GM23248 (cell line): ENCODE results near the gene KAZN. TPM values are rescaled to one million over a fixed set of nuclear protein-coding genes. Genes with fewer than 3 reads are reported as not detected.

ENCODE experiments used
- DNase-seq: peaks from one replicate; pipeline ENCODE4 v3.0.0-alpha.2; 2015
- H2AFZ ChIP-seq: fragments of 200-600 bp; sonication (generic); 2 replicates; pipeline ENCODE4 v1.6.1; 2016; ENCODE audit warnings: antibody characterized with exemption
- H3F3A ChIP-seq: fragments of 200-600 bp; sonication (generic); 2 replicates; pipeline ENCODE4 v1.6.1; 2016; ENCODE audit warnings: mild to moderate bottlenecking, antibody characterized with exemption, mixed run types; ENCODE audit not compliant: insufficient read depth
- H3K27ac ChIP-seq: fragments of 200-600 bp; sonication (generic); 2 replicates; pipeline ENCODE4 v1.5.1; 2016; ENCODE audit warnings: mild to moderate bottlenecking
- H3K27me3 ChIP-seq: fragments of 200-600 bp; sonication (generic); replicated peaks from 2 replicates; pipeline ENCODE4 v1.6.1; 2016; ENCODE audit warnings: mild to moderate bottlenecking; ENCODE audit not compliant: insufficient read depth
- H3K36me3 ChIP-seq: fragments of 200-600 bp; sonication (generic); 2 replicates; pipeline ENCODE4 v1.6.1; 2016; ENCODE audit warnings: low read depth, mild to moderate bottlenecking
- H3K4me1 ChIP-seq: fragments of 200-600 bp; sonication (generic); 2 replicates; pipeline ENCODE4 v1.6.1; 2016; ENCODE audit warnings: mild to moderate bottlenecking; ENCODE audit not compliant: insufficient read depth
- H3K4me2 ChIP-seq: fragments of 200-600 bp; sonication (generic); one replicate; pipeline ENCODE4 v1.6.1; 2016; ENCODE audit warnings: mild to moderate bottlenecking; ENCODE audit not compliant: unreplicated experiment
- H3K4me3 ChIP-seq: fragments of 200-600 bp; sonication (generic); 2 replicates; pipeline ENCODE4 v1.5.1; 2016; ENCODE audit warnings: mild to moderate bottlenecking
- H3K79me2 ChIP-seq: fragments of 200-600 bp; sonication (generic); 2 replicates; pipeline ENCODE4 v1.6.1; 2016; ENCODE audit warnings: mild to moderate bottlenecking; ENCODE audit not compliant: insufficient read depth
- H3K9ac ChIP-seq: fragments of 200-600 bp; sonication (generic); 2 replicates; pipeline ENCODE4 v1.6.1; 2016; ENCODE audit warnings: mild to moderate bottlenecking
- H3K9me2 ChIP-seq: fragments of 200-600 bp; sonication (generic); 2 replicates; pipeline ENCODE4 v1.6.1; 2016; ENCODE audit warnings: mixed run types, mild to moderate bottlenecking, moderate library complexity; ENCODE audit not compliant: insufficient read depth
- H3K9me3 ChIP-seq: fragments of 200-600 bp; sonication (generic); one replicate; pipeline ENCODE4 v1.6.1; 2017; ENCODE audit warnings: low read depth
- H4K20me1 ChIP-seq: fragments of 200-600 bp; sonication (generic); 2 replicates; pipeline ENCODE4 v1.6.0; 2016; ENCODE audit not compliant: insufficient read depth
- EZH2 ChIP-seq: fragments of 200-600 bp; sonication (generic); IDR thresholded peaks from 2 replicates; pipeline ENCODE4 v1.6.1; 2018; ENCODE audit warnings: antibody characterized with exemption, mild to moderate bottlenecking; ENCODE audit not compliant: insufficient read depth, poor library complexity, severe bottlenecking
- EZH2phosphoT487 ChIP-seq: fragments of 200-600 bp; sonication (generic); IDR thresholded peaks from 2 replicates; pipeline ENCODE4 v1.6.1; 2018; ENCODE audit warnings: antibody characterized with exemption, moderate library complexity, mild to moderate bottlenecking, low read depth; ENCODE audit not compliant: insufficient read depth
- WGBS, 2 experiments: methylation state at CpG; one replicate each; pipeline ENCODE4 v1.1.6; 2015 to 2017; ENCODE audit warnings: low lambda C conversion rate in 2 of 2, low coverage in 1 of 2; ENCODE audit errors: missing lambda C conversion rate in 2 of 2; 5-methylcytosine and 5-hydroxymethylcytosine counted together
- in situ Hi-C: fragments of 300-500 bp; cut with MboI; formaldehyde crosslinking; loops from 2 replicates; pipeline ENCODE4 v1.15.0; 2020
- polyA plus RNA-seq: library from polyadenylated mRNA; unstranded; fragments of >200 nt; fragmentation: Nextera tagmentation; extraction: Ambion mirVana; gene quantifications from 2 replicates; pipeline ENCODE4 v1.2.1, GENCODE V29; 2016
- total RNA-seq: library from RNA; depleted of rRNA; stranded (reverse); fragments of >200 nt; shearing (Covaris generic); gene quantifications from 2 replicates; pipeline ENCODE4 v1.2.3, GENCODE V29; 2014

The KAZN gene
- total and polyA plus RNA-seq, 2 experiments from 2014 or later, result 4.9 to 7.2 TPM

DNA sequence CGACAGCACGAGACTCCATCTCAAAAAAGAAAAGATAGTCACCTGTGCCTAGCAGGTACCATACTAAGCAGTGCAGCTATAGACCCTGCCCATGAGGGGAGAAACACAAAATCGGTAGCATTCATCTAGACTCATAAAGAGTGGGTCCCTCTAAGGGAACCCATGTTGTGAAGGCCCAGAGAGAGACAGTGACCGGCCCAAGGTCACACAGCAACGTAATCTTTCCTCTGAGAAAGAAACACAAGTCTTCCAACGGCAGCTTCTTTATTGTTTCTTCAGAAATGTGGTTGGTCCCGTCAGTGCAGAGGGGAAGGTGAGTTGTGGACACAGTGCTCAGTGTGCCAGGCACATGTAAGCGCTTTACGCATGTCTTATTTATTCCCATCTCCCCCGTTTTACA is 356.4 kb downstream of the KAZN start:
- DNase-seq, result no peak
- H3K4me1 ChIP-seq, result no peaks in the 10 kb centered on the region; the same call in 1 of the 2 replicates
- H3K9me2 ChIP-seq, result no peaks in the 10 kb centered on the region
- H3K27me3 ChIP-seq, result no peaks in the 10 kb centered on the region
- no peaks in the 10 kb centered on the region for H3K9me3 ChIP-seq
- in situ Hi-C loops, result no loop called here
- H3K36me3 ChIP-seq, result no peaks in the 10 kb centered on the region
- no peaks in the 10 kb centered on the region for H4K20me1 ChIP-seq
- peaks cover 76% of the 10 kb centered on the region for H3K79me2 ChIP-seq
- H2AFZ ChIP-seq, result no peak overlapping the region
- WGBS, 2 experiments, result 89 to 92% methylated on average over 8 to 10 of the region's 10 CpGs
- H3F3A ChIP-seq, result 0 out of 2 replicates have a peak, but pooled peaks cover 4% of the 10 kb centered on the region
- TF ChIP-seq EZH2phosphoT487, result no peak
- no peak for TF ChIP-seq EZH2
- H3K4me3 ChIP-seq, result no peak overlapping the region
- no peak overlapping the region for H3K4me2 ChIP-seq
- H3K9ac ChIP-seq, result no peak overlapping the region
- no peak overlapping the region for H3K27ac ChIP-seq

DNA sequence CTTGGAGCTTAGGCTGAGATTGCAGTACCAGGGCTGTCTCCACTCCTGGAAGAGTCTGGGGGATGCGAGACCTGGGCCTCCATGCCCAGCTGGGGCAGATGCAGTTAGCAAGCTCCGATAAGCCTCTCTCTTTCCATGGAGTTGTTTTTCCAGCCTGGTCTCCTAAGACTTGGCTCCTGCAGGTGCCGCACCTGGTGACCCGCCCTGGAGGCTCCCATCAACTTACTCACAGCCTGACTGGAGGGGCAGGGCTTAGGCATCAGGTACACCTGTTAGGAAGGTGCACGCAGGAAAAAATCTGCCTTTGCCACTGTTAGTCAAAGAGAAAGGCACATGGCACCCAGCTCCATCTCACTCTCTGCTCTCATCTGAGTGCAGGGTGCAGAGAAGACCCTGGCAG is 356.9 kb downstream of the KAZN start:
- Histone ChIP-seq H3F3A (0 out of 2 replicates have a peak, but pooled peaks cover 4% of the 10 kb centered on the region), H3K4me3 (no peak overlapping the region), H3K9ac (no peak overlapping the region), H3K27me3 (no peaks in the 10 kb centered on the region), H3K4me1 (no peaks in the 10 kb centered on the region; the same call in 1 of the 2 replicates), H4K20me1 (no peaks in the 10 kb centered on the region), H3K27ac (no peak overlapping the region), H3K9me2 (no peaks in the 10 kb centered on the region), H3K9me3 (no peaks in the 10 kb centered on the region), H2AFZ (no peak overlapping the region), H3K4me2 (no peak overlapping the region), H3K79me2 (peaks cover 78% of the 10 kb centered on the region), H3K36me3 (no peaks in the 10 kb centered on the region)
- TF ChIP-seq EZH2 (no peak), EZH2phosphoT487 (no peak)
- in situ Hi-C loops, result no loop called here
- no peak for DNase-seq
- WGBS, 2 experiments, result 86 to 93% methylated on average over 5 of the region's 5 CpGs

DNA sequence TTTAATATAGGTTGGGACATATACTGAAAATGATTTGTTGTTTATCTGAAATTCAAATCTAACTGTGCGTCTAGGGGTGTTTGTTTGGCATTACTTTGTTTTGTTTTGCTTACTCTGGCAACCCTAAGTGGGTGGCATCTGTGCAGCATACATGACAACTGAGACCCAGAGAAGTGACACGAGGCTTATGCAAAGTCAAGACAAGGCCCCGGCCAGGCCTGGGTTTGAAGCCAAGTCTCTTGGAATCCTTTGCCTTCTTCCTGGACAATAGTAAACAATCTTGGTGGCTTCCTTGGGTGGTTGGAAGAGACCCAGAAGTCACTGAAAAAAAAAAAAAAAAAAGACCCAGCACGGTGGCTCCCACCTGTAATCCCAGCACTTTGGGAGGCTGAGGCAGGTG is 357.5 kb downstream of the KAZN start:
- no peak overlapping the region for H3K27ac ChIP-seq
- H3K27me3 ChIP-seq, result no peaks in the 10 kb centered on the region
- no peak for DNase-seq
- WGBS, 2 experiments, result 52% methylated on average over 4 of the region's 4 CpGs
- H3K9me3 ChIP-seq, result no peaks in the 10 kb centered on the region
- H3K4me2 ChIP-seq, result no peak overlapping the region
- H3K9ac ChIP-seq, result no peak overlapping the region
- H3F3A ChIP-seq, result 0 out of 2 replicates have a peak, but pooled peaks cover 4% of the 10 kb centered on the region
- H3K36me3 ChIP-seq, result no peaks in the 10 kb centered on the region
- in situ Hi-C loops, result no loop called here
- no peak for TF ChIP-seq EZH2
- no peak for TF ChIP-seq EZH2phosphoT487
- H2AFZ ChIP-seq, result no peak overlapping the region
- no peaks in the 10 kb centered on the region for H3K9me2 ChIP-seq
- H4K20me1 ChIP-seq, result no peaks in the 10 kb centered on the region
- peaks cover 75% of the 10 kb centered on the region for H3K79me2 ChIP-seq
- no peaks in the 10 kb centered on the region; the same call in 1 of the 2 replicates for H3K4me1 ChIP-seq
- H3K4me3 ChIP-seq, result no peak overlapping the region

DNA sequence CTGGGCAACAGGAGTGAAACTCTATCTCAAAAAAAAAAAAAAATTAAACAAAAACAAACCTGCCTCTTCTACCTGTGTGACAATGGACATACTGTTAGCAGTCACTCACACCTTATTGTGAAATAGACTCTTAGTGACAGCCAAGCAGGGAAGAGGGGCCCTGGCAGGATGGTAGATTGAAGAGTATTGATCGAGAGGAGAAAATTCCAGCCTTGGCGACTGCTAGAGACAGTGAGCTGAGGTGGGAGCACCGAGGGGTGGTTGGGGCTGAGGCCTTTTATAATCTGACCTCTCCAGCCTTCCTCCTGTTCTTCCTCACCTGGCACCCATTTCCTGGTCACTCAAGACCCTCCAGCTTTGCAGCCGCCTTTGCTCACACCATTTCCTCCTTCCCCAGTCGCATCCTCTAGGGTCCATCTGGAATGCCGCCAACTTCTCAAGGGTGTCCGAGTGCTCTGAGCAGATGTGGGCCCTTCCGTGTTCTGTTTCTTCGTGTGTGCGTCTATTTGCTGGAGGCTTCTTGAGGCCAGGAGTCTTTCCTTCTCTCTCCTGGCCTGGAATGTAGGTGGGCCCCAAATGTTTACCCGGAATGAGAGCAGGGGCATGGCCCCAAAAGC is 358.2 kb downstream of the KAZN start:
- WGBS, 2 experiments, result 92 to 94% methylated on average over 11 of the region's 11 CpGs
- H3K9me2 ChIP-seq, result no peaks in the 10 kb centered on the region
- peaks cover 6% of the 10 kb centered on the region; the same call in 1 of the 2 replicates for H3K36me3 ChIP-seq
- in situ Hi-C loops, result no loop called here
- no peak overlapping the region for H2AFZ ChIP-seq
- 0 out of 2 replicates have a peak, but pooled peaks cover 4% of the 10 kb centered on the region for H3F3A ChIP-seq
- H3K27me3 ChIP-seq, result no peaks in the 10 kb centered on the region
- H3K79me2 ChIP-seq, result peaks cover 68% of the 10 kb centered on the region
- DNase-seq, result no peak
- no peak for TF ChIP-seq EZH2
- no peak overlapping the region for H3K4me3 ChIP-seq
- H4K20me1 ChIP-seq, result no peaks in the 10 kb centered on the region
- H3K4me2 ChIP-seq, result no peak overlapping the region
- no peak overlapping the region for H3K27ac ChIP-seq
- H3K9ac ChIP-seq, result no peak overlapping the region
- no peaks in the 10 kb centered on the region; the same call in 1 of the 2 replicates for H3K4me1 ChIP-seq
- no peaks in the 10 kb centered on the region for H3K9me3 ChIP-seq
